ENCODE data around the gene CPN2. TPM values are rescaled to one million over a fixed set of nuclear protein-coding genes. Genes with fewer than 3 reads are reported as not detected.
A peak's percentile ranks its signal among the peaks of the same experiment; 100 is the strongest.

The CPN2 gene
- polyA plus RNA-seq, 2 of the 4 experiments (the other 2 are of a cell fraction), result not detected

DNA sequence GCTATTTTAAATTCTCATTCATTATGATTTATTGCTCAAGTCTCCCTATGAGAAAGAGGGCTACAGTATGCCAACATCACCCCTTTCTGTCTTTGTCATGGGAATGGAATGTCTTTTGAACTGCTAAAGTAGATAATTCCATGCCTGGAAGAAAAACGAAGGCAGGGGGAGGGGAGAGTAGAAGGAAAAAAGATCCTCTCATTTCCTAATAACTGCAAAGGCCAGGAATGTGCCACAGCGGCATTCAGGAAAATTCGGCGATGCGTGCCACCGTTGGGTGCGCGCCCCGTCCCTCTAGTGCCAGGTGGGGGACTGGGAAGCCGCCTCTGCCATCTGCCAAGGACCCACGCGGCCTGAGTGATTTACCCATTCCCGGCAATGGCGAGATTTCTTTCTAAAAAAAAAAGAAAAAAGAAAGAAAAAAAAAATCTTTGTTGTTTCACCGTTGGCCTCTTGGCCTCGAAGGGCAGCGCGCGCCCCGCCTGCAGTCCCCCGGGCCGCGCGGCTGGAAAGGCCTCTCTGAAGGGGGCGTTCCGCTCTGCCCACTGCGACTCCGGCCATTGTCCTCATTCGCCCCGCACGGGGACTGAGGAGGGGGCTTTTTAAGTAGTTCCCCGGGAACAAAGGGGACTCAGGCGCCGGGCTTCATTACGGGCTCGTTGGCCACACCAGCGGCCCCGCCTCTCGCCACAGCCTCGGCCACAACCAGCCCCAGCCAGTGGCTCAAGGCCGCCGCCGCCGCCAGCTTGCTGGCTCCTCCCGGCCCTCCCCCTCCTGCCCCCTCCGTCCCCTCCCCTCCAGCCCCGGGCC lies 54.5 kb downstream of the CPN2 start:
- H3K27ac ChIP-seq, result peak overlapping the region; percentile 79 to 93
- ATAC-seq, result peak; percentile 67 to 74; a peak in 5 of 6 replicates
- H3K4me3 ChIP-seq, result no peak overlapping the region
- peak overlapping the region; percentile 50 for H3K4me2 ChIP-seq
- DNase-seq (ENCODE audit: low read depth in 1 of 2, low spot score in 1 of 2), result peak; percentile 50 to 66
- peaks cover 17% of the 10 kb centered on the region for H3K4me1 ChIP-seq
- ChIA-PET CTCF (interaction anchor here (1.1 to 2.7 kb wide), 2 partner anchors 10 to 19 kb away, joined by 3 to 12 read pairs (median 11); no protein-coding TSS in a partner anchor), POLR2A (no interaction called here)
- 54% methylated on average over 32 of the region's 47 CpGs for WGBS (ENCODE audit: missing lambda C conversion rate)
- H3K9me3 ChIP-seq, result no peaks in the 10 kb centered on the region
- no peak for TF ChIP-seq POLR2A (IDR thresholded peaks at IDR 0.05; ENCODE audit: low read length)
- no peak for TF ChIP-seq MYC (IDR thresholded peaks at IDR 0.05; ENCODE audit: borderline replicate concordance, low read length)
- no peak for TF ChIP-seq EHMT2 (IDR thresholded peaks at IDR 0.05; ENCODE audit: low read depth)
- TF ChIP-seq JUNB (IDR thresholded peaks at IDR 0.05), result peak; percentile 42
- TF ChIP-seq FOSL2 (IDR thresholded peaks at IDR 0.05), result no peak
- TF ChIP-seq FOSL2 (CRISPR knock-in tag; IDR thresholded peaks at IDR 0.05), result peak; percentile 53; the same call in 1 of the 2 replicates
- 0 out of 5 replicates have a peak, but pooled peaks of 1 of the 2 experiments have one; percentile 42 for TF ChIP-seq JUN (IDR thresholded peaks at IDR 0.05)
- no peak for TF ChIP-seq KDM5A (IDR thresholded peaks at IDR 0.05)
- TF ChIP-seq CHD2 (IDR thresholded peaks at IDR 0.05; ENCODE audit: low read length, partially characterized antibody), result no peak
- TF ChIP-seq, protein P1, sequence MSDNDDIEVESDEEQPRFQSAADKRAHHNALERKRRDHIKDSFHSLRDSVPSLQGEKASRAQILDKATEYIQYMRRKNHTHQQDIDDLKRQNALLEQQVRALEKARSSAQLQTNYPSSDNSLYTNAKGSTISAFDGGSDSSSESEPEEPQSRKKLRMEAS (IDR thresholded peaks at IDR 0.05), result peak; percentile 66
- peak; percentile 38 to 41; a peak in 2 of 4 replicates for TF ChIP-seq CEBPB (IDR thresholded peaks at IDR 0.05)
- no peak for FAIRE-seq

DNA sequence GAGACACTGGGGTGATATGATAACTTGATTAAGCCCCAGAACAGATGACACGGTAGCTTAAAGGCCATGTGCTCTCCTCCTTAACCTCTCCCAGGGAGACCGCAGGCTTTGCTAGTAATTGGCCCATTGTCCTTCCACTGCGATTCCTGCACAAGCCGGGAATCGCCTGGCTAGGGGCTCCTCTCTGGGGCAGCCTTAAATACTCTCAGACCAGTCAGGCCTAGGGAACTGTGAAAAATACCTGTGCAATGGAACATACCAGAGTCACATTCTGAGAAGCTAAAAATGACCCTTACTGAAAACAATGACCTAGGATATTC lies 56.3 kb downstream of the CPN2 start:
- H3K4me1 ChIP-seq, result peaks cover 17% of the 10 kb centered on the region
- H3K4me3 ChIP-seq, result no peak overlapping the region
- FAIRE-seq (no peak), DNase-seq (ENCODE audit: low read depth in 1 of 2, low spot score in 1 of 2) (no peak), ATAC-seq (no peak)
- H3K9me3 ChIP-seq, result no peaks in the 10 kb centered on the region
- peak overlapping the region in 1 of 2 experiments; percentile 57; a peak in 4 of 6 replicates for H3K27ac ChIP-seq
- 98% methylated on average over 5 of the region's 5 CpGs for WGBS (ENCODE audit: missing lambda C conversion rate)
- H3K4me2 ChIP-seq, result no peak overlapping the region
- ChIA-PET CTCF (interaction anchor here (2.7 kb wide), 1 partner anchor 21 kb away, joined by 11 read pairs; no protein-coding TSS in a partner anchor), POLR2A (no interaction called here)
- TF ChIP-seq MAFK (IDR thresholded peaks at IDR 0.05; ENCODE audit: partially characterized antibody) (no peak), FOXS1 (CRISPR knock-in tag; IDR thresholded peaks at IDR 0.05) (no peak), ZC3H11A (IDR thresholded peaks at IDR 0.05) (no peak), EHF (CRISPR knock-in tag; IDR thresholded peaks at IDR 0.05) (no peak), JUNB (IDR thresholded peaks at IDR 0.05) (no peak)
- TF ChIP-seq, protein P2, sequence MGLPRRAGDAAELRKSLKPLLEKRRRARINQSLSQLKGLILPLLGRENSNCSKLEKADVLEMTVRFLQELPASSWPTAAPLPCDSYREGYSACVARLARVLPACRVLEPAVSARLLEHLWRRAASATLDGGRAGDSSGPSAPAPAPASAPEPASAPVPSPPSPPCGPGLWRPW (IDR thresholded peaks at IDR 0.05), result no peak
- TF ChIP-seq, protein P1 (IDR thresholded peaks at IDR 0.05), result no peak

DNA sequence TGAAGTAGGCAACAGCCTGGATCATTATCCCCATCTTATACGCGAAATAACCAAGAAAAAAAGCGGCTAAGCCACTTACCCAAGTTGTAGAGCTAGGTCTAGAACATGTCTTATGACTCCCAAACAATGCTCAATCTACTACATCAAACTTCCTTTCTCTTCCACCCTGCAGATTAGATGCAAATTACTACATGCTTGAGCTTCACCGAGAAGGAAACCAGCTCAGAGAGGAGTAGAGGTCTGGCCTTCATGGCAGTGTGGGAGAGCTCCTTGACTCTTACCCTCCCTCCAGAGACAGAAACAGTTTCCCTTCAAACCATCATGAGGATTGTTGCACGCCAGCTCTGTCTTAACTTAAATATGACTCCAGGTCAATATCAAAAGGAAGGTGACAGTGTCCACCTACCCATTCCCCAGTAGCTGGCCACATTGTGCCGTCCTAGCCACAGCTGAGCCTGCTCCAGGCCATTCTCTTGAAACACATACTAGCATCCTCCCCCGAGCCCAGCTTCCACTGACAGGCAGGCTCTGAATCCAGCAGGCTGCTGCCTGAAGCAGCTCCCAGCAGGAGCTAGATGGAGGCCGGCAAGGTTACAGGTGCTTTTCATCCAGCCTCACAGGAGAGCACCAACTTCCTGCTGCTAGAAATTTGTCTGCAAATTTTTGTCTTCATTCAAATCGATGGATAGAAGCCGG lies 56.8 kb downstream of the CPN2 start:
- Histone ChIP-seq H3K4me3 (no peak overlapping the region), H3K4me1 (peaks cover 17% of the 10 kb centered on the region), H3K9me3 (no peaks in the 10 kb centered on the region), H3K27ac (peak overlapping the region in 1 of 2 experiments; percentile 57; a peak in 4 of 6 replicates), H3K4me2 (no peak overlapping the region)
- no peak for TF ChIP-seq RNF2 (IDR thresholded peaks at IDR 0.05; ENCODE audit: borderline replicate concordance, low read depth)
- no peak for TF ChIP-seq HDAC2 (IDR thresholded peaks at IDR 0.05)
- no peak for TF ChIP-seq CBX8 (IDR thresholded peaks at IDR 0.05)
- no peak for TF ChIP-seq MAZ (IDR thresholded peaks at IDR 0.05; ENCODE audit: borderline replicate concordance, low read depth, low read length)
- DNase-seq (ENCODE audit: low read depth in 1 of 2, low spot score in 1 of 2), result no peak
- no peak for FAIRE-seq
- WGBS (ENCODE audit: missing lambda C conversion rate), result 88% methylated on average over 10 of the region's 10 CpGs
- ChIA-PET CTCF (interaction anchor here (0.6 to 2.7 kb wide), 3 partner anchors 22 to 514 kb away, joined by 3 to 11 read pairs (median 3); no protein-coding TSS in a partner anchor), POLR2A (no interaction called here)
- ATAC-seq, result no peak
